GM12873 (cell line): ENCODE results near the gene MESD.

ENCODE experiments used
- TF ChIP-seq, protein P1 (sequence below): IDR thresholded peaks from 2 replicates; pipeline ENCODE4 v1.5.1; 2012; ENCODE audit warnings: low read depth, mild to moderate bottlenecking, moderate library complexity, low read length, control low read depth; ENCODE audit not compliant: insufficient read depth; ENCODE audit errors: missing control alignments

Gene MESD

DNA sequence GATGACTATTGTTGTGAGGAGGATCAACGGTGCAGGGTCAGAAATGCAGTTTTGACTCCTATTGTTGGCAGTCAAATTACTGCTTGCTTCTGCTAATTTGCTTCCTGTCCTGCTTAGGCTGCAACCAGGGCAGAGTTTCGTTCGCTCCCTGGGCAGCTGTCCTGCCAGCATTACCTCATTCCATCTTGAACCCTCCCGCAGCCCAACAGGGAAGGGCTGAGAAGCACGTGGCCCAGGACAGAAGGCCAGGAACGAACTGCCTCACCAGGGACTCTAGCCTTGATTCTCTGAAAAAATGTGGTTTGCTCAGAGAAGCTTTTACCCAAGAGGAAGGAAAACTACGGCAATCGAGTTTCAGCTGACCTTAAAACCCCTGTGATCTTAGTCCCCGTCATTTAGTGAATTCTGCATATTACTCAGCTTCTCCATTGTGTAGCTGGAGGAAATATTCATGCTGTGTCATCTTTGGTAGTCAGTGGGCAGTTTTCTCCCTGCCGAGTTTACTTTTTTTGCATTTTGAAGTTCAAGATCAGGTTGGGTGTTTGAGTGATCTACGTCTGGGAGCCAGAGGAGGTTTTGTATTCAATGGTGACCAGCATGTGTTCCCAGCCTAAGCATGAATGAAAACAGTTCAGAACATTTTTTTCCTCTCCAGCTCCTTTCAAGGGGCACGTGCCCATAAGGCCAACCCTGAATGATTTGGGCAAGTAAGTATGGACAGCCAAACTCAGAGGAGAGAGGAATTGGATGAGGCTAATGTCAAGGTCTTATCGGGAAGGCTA lies 34.1 kb upstream of the MESD start:
- TF ChIP-seq, protein P1, sequence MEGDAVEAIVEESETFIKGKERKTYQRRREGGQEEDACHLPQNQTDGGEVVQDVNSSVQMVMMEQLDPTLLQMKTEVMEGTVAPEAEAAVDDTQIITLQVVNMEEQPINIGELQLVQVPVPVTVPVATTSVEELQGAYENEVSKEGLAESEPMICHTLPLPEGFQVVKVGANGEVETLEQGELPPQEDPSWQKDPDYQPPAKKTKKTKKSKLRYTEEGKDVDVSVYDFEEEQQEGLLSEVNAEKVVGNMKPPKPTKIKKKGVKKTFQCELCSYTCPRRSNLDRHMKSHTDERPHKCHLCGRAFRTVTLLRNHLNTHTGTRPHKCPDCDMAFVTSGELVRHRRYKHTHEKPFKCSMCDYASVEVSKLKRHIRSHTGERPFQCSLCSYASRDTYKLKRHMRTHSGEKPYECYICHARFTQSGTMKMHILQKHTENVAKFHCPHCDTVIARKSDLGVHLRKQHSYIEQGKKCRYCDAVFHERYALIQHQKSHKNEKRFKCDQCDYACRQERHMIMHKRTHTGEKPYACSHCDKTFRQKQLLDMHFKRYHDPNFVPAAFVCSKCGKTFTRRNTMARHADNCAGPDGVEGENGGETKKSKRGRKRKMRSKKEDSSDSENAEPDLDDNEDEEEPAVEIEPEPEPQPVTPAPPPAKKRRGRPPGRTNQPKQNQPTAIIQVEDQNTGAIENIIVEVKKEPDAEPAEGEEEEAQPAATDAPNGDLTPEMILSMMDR, result no peak

DNA sequence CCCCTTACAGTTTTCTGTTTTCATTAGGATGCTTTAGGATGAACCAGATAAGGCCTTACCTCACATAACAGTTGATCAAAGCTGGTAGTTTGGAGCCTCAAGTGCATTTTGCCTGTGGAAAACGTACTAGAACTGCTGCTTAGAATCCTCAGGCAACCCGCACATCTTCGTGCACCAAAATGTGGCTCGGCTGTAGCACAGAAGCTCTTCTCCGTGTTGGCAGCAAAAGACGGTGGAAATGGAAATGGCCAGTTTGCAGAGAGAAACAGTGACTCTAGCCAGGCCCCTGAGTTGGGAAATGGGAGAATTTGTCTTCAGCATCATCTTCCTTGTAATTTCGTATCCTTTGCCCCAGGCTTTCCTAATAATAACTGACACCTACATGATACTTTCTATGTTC lies 31.7 kb upstream of the MESD start:
- TF ChIP-seq, protein P1, result no peak

DNA sequence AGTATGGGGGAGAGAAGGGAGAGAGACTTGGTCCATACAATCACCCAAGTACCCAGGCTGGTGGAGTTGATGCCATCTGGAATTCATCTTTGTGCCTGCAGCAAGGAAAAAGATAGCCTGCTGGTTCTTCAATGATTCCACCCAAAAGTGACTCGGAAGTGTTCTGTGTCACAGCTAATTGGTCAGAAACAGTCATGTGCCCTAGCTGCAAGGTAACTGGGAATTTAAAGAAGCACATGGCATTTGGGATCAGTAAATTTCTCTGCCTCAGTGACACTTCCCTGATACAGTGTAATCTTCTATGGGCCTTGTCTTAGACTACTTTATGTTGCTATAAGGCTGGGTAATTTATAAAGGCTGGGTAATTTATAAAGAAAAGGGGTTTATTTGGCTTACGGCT lies 28.6 kb upstream of the MESD start:
- TF ChIP-seq, protein P1, result no peak

DNA sequence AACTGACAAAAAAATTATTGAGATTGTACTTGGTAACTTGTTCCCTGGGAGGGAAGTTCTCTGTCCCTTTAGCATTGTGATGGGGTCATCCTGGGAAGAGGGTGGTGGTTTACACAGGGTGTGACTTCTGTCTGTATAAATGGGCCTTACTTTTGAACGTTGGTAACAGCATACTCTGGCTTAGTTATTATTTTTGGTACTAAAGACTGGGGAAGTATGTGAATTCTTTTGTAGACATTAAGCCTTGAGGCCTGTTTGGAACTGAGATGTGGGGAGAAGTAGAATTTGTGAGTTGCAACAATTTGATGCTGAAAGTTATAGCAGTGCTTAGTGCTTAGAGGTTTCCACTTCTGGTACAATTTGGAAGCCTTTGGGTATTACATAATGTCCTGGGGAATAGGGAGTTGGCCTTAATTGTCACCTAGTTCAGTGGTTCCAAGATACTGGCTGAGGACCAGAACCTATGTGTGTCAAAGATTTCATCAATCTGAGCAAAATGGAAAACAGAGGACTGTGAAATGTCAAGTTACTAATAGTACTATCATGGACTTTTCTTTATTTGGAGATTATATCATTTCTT lies 27.0 kb upstream of the MESD start:
- TF ChIP-seq, protein P1, result no peak

DNA sequence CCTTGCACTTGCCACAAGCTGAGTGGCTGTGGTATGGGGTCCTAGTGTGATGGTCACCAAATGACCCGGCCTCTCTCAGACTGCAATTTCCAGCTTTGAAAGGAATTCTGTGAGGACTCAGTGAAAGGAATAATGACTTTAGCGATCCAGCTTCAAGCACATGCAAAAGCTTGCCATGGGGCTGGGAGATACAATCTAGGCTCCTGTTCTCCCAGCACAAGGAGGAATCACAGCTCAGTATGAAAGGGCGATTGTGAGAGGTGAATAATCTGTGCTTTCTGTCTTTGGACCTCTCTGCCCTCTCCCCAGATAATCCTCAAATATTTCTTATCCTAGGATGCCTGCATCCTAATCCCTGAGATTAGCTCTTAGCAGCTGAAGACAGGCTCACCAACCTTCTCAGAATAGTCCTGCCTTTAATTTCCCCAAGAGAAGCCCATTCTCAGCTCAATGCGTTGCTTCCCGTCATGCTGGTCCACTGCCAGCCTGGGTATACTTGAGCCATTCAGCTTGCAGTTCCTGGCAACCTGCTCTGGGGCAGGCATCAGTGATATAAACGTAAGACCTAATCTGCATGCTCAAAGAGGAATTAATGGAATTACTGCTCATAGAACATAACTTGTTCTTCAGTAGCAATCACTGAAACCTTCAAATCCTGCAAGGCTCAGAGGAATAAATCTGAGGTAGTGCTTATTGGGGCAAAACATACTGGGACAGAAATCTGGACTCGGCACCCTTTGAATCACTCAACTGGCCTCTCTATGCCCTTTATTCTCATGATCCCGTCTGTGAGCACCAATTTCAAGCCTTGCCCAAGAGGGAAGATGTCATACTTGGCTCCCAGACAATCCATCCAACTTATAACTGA lies 26.2 kb upstream of the MESD start:
- TF ChIP-seq, protein P1, result no peak

DNA sequence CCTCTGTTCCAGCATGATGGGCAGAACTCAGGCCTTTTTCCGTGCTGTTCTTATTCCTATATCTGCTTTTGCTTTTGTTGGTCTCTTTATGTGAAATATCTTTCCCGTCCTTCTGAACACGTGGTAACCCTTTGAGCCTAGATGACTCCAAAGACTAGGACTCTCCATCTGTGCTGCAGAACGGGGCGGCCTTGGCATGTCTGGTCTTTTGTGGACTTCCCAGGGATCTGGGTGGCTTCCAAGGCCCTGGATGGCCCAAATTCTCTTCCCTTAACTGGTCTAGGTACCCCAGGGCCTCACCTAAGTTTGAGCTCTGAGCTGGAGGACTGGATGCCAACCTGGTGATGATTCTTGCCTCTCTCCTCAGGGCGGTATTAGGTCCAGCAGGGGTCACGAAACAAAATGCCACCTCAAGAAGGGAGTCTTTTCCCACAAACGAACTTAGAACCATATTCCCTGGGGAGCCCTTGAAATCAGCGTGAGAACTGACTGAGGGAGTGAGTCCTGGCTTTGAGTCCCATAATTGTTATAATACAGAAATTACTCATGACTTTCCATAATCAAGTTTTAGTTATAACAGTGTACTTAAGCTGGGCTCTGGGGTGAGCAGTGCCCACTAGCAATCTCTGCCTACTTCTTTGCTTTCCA lies 25.0 kb upstream of the MESD start:
- TF ChIP-seq, protein P1, result no peak

DNA sequence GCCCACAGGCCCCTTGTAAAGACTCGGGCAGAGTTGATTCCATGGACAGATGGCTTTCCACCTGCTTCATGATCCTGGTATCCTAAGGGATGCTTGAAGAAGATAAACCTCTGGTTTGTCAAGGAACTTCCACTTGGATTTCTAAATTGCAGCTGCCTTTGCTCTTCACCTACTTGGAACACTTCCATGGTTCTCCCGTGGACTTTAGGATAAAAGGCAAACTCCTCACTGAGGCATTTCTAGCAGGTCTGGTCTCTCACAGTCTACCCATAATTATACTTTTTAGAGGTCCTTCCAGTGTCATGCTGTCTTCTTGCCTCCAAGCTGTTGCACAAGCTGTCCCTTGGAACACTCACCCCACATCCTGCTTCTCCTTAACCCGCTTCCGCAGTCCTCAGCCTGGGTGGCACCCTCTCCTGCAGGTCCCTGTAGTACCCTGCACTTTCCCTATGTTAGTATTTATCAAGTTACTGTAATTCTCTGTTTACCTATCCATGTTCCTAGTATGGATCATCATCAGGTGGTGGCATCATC lies 23.8 kb upstream of the MESD start:
- TF ChIP-seq, protein P1, result no peak
